ENCODE data around the gene ECM2. TPM values are rescaled to one million over a fixed set of nuclear protein-coding genes. Genes with fewer than 3 reads are reported as not detected.

The ECM2 gene
- total RNA-seq, 1 experiment from 2014 or later, result not detected

GRCh38 chr9:92504881-92505280 lies 30.9 kb downstream of the ECM2 start:
- Histone ChIP-seq H3K4me3 (ENCODE audit: low read length) (no peak overlapping the region), H3K79me2 (ENCODE audit: low read length) (no peaks in the 10 kb centered on the region), H3K36me3 (ENCODE audit: low read depth, low read length) (no peaks in the 10 kb centered on the region), H4K20me1 (ENCODE audit: low read length) (no peaks in the 10 kb centered on the region), H3K9me3 (ENCODE audit: low read length) (no peaks in the 10 kb centered on the region), H3K9ac (ENCODE audit: low read length) (no peak overlapping the region), H3K4me2 (ENCODE audit: low read length) (no peak overlapping the region), H3K4me1 (ENCODE audit: insufficient read depth, low read length) (peaks cover 31% of the 10 kb centered on the region), H3K27me3 (ENCODE audit: low read length) (no peaks in the 10 kb centered on the region), H3K27ac (ENCODE audit: low read length) (no peak overlapping the region), H3F3A (ENCODE audit: low read length, unreplicated experiment) (no peaks in the 10 kb centered on the region), H3K9me2 (replicated peaks; ENCODE audit: low read length) (no peaks in the 10 kb centered on the region), H2AFZ (ENCODE audit: low read length) (no peak overlapping the region)
- no TSS peak for BruUV-seq (replicated peaks)
- CTCF ChIA-PET, result no interaction called here
- DNase-seq (no peak), ATAC-seq (no peak)
- TF ChIP-seq EZH2 (IDR thresholded peaks at IDR 0.05; ENCODE audit: low read length, unreplicated experiment) (no peak), CTCF (conservative IDR thresholded peaks at IDR 0.05; ENCODE audit: low read depth, low read length) (no peak), EZH2phosphoT487 (IDR thresholded peaks at IDR 0.05; ENCODE audit: borderline replicate concordance, low read length) (no peak)
- POLR2A ChIA-PET (ENCODE audit: unreplicated experiment), result no interaction called here
- intact Hi-C loops (cut with micrococcal nuclease), result loop anchor here (10.0 kb wide), 1 partner anchor 120 kb away; no protein-coding TSS in a partner anchor

GRCh38 chr9:92503156-92503555 lies 32.6 kb downstream of the ECM2 start:
- DNase-seq, result no peak
- BruUV-seq (replicated peaks), result no TSS peak
- TF ChIP-seq CTCF (conservative IDR thresholded peaks at IDR 0.05; ENCODE audit: low read depth, low read length) (no peak), EZH2 (IDR thresholded peaks at IDR 0.05; ENCODE audit: low read length, unreplicated experiment) (no peak), EZH2phosphoT487 (IDR thresholded peaks at IDR 0.05; ENCODE audit: borderline replicate concordance, low read length) (no peak)
- ATAC-seq, result no peak
- H3K4me3 ChIP-seq (ENCODE audit: low read length), result no peak overlapping the region
- no peak overlapping the region for H2AFZ ChIP-seq (ENCODE audit: low read length)
- ChIA-PET POLR2A (ENCODE audit: unreplicated experiment) (no interaction called here), CTCF (no interaction called here)
- no peak overlapping the region for H3K9ac ChIP-seq (ENCODE audit: low read length)
- no peaks in the 10 kb centered on the region for H3K27me3 ChIP-seq (ENCODE audit: low read length)
- H3K27ac ChIP-seq (ENCODE audit: low read length), result no peak overlapping the region
- peaks cover 31% of the 10 kb centered on the region for H3K4me1 ChIP-seq (ENCODE audit: insufficient read depth, low read length)
- no peaks in the 10 kb centered on the region for H3F3A ChIP-seq (ENCODE audit: low read length, unreplicated experiment)
- intact Hi-C loops (cut with micrococcal nuclease), result loop anchor here (10.0 kb wide), 1 partner anchor 122 kb away; no protein-coding TSS in a partner anchor
- H4K20me1 ChIP-seq (ENCODE audit: low read length), result no peaks in the 10 kb centered on the region
- no peaks in the 10 kb centered on the region for H3K36me3 ChIP-seq (ENCODE audit: low read depth, low read length)
- H3K9me3 ChIP-seq (ENCODE audit: low read length), result no peaks in the 10 kb centered on the region
- no peaks in the 10 kb centered on the region for H3K79me2 ChIP-seq (ENCODE audit: low read length)
- H3K9me2 ChIP-seq (replicated peaks; ENCODE audit: low read length), result no peaks in the 10 kb centered on the region
- no peak overlapping the region for H3K4me2 ChIP-seq (ENCODE audit: low read length)

- no peak overlapping the region for H3K4me3 ChIP-seq (ENCODE audit: low read length)
- H3K9me2 ChIP-seq (replicated peaks; ENCODE audit: low read length), result no peaks in the 10 kb centered on the region
- no peak overlapping the region for H3K4me2 ChIP-seq (ENCODE audit: low read length)
- no peaks in the 10 kb centered on the region for H4K20me1 ChIP-seq (ENCODE audit: low read length)
- H3K27me3 ChIP-seq (ENCODE audit: low read length), result no peaks in the 10 kb centered on the region
- no peaks in the 10 kb centered on the region for H3F3A ChIP-seq (ENCODE audit: low read length, unreplicated experiment)
- H3K4me1 ChIP-seq (ENCODE audit: insufficient read depth, low read length), result peaks cover 25% of the 10 kb centered on the region
- DNase-seq (peak; percentile 57), ATAC-seq (peak; percentile 72)
- intact Hi-C loops (cut with micrococcal nuclease), result loop anchor here (10.0 kb wide), 1 partner anchor 123 kb away; no protein-coding TSS in a partner anchor
- H3K79me2 ChIP-seq (ENCODE audit: low read length), result no peaks in the 10 kb centered on the region
- no peak for TF ChIP-seq EZH2phosphoT487 (IDR thresholded peaks at IDR 0.05; ENCODE audit: borderline replicate concordance, low read length)
- TF ChIP-seq CTCF (conservative IDR thresholded peaks at IDR 0.05; ENCODE audit: low read depth, low read length), result peak; percentile 66
- no peaks in the 10 kb centered on the region for H3K36me3 ChIP-seq (ENCODE audit: low read depth, low read length)
- no peak overlapping the region for H3K27ac ChIP-seq (ENCODE audit: low read length)
- no TSS peak for BruUV-seq (replicated peaks)
- POLR2A ChIA-PET (ENCODE audit: unreplicated experiment), result no interaction called here
- CTCF ChIA-PET, result no interaction called here
- H3K9me3 ChIP-seq (ENCODE audit: low read length), result no peaks in the 10 kb centered on the region
- no peak overlapping the region for H2AFZ ChIP-seq (ENCODE audit: low read length)
- H3K9ac ChIP-seq (ENCODE audit: low read length), result no peak overlapping the region
Observed at GRCh38 chr9:92501671-92502393, 34.0 kb downstream of the ECM2 start.
